Brain microvascular endothelial cell (primary cell): ENCODE data around the gene SFTPD.

ENCODE experiments used
- DNase-seq: peaks from one replicate; pipeline ENCODE4 v3.0.0-alpha.2; 2020
- H3K27ac ChIP-seq: fragments of 250-450 bp; sonication (Bioruptor Pico); 2 replicates; pipeline ENCODE4 v1.5.1; 2020; ENCODE audit warnings: mild to moderate bottlenecking, moderate library complexity
- H3K27me3 ChIP-seq: fragments of 250-450 bp; sonication (Bioruptor Pico); replicated peaks from 2 replicates; pipeline ENCODE4 v1.5.1; 2020; ENCODE audit warnings: mild to moderate bottlenecking
- H3K36me3 ChIP-seq: fragments of 250-450 bp; sonication (Bioruptor Pico); replicated peaks from 2 replicates; pipeline ENCODE4 v1.5.1; 2020; ENCODE audit warnings: mild to moderate bottlenecking
- H3K4me3 ChIP-seq: 2 replicates; pipeline ENCODE4 v1.5.1; 2011; ENCODE audit warnings: low read depth, mild to moderate bottlenecking, control low read depth, low read length, moderate library complexity
- CTCF ChIP-seq: IDR thresholded peaks from 2 replicates; pipeline ENCODE4 v1.5.1; 2011; ENCODE audit warnings: low read depth, mild to moderate bottlenecking, moderate library complexity, low read length, control low read depth, inconsistent platforms; ENCODE audit errors: missing control alignments
- in situ Hi-C: cut with HindIII; loops from 2 replicates; pipeline ENCODE4 v1.10.0; 2017; ENCODE audit warnings: low sequenced_read_pairs, low pct_ligation_motif_present

The SFTPD gene

DNA sequence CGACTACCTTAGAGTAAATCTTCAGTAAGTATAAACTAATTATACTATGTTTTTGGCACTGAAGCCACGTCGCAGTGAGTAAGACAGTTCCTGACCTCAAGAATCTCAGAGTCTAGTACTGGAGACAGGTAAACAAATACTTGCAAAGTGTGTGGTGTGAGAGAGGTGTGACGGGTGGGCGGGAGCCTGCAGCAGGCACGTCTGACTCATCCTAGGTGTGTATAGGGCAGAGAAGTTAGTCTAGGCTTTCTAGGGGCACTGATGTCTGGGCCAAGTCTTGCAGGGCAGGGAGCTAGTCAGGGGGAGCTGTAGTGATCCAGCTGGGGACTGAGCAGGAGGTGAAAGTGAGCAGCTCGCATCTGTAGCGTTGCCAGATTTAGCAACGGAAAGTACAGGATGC is 35.9 kb upstream of the SFTPD start:
- no peak for TF ChIP-seq CTCF
- no peak overlapping the region for H3K4me3 ChIP-seq
- H3K27ac ChIP-seq, result no peak overlapping the region
- in situ Hi-C loops, result no loop called here
- no peak for DNase-seq
- peaks cover 20% of the 10 kb centered on the region for H3K27me3 ChIP-seq
- no peaks in the 10 kb centered on the region for H3K36me3 ChIP-seq

GRCh38 chr10:79983286-79983909 is 34.5 kb upstream of the SFTPD start:
- Histone ChIP-seq H3K27ac (no peak overlapping the region), H3K4me3 (no peak overlapping the region), H3K36me3 (no peaks in the 10 kb centered on the region), H3K27me3 (peaks cover 27% of the 10 kb centered on the region)
- DNase-seq, result no peak
- in situ Hi-C loops, result no loop called here
- no peak for TF ChIP-seq CTCF

DNA sequence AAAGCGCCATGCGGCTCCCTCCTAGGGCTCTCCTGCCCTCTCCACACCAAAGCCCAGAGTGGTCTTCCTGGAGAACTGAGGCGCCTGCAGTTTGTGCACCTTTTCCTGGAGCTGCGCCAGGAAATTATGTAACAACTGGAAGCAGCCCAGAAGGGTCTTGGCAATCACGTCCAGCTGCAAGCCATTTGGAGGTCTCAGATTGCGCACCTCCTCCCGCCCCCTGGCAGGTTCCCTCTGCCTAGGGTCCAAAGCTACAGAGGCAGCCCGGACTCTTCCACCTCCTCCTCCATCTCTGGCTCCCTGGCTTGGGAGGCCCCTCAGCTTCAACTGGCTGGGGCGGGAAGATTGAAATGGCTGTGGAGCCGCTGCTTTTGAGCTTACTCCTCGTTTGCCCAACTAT is 34.0 kb upstream of the SFTPD start:
- in situ Hi-C loops, result no loop called here
- no peak overlapping the region for H3K27ac ChIP-seq
- no peaks in the 10 kb centered on the region for H3K36me3 ChIP-seq
- DNase-seq, result no peak
- no peak overlapping the region for H3K4me3 ChIP-seq
- no peak for TF ChIP-seq CTCF
- H3K27me3 ChIP-seq, result peaks cover 27% of the 10 kb centered on the region

- Histone ChIP-seq H3K27me3 (peaks cover 28% of the 10 kb centered on the region), H3K36me3 (no peaks in the 10 kb centered on the region), H3K4me3 (peak overlapping the region; percentile 17), H3K27ac (no peak overlapping the region)
- DNase-seq, result no peak
- in situ Hi-C loops, result no loop called here
- no peak for TF ChIP-seq CTCF
These were observed 33.5 kb upstream of the SFTPD start for GRCh38 chr10:79982362-79982800.

- TF ChIP-seq CTCF, result peak; percentile 17
- DNase-seq, result no peak
- peaks cover 29% of the 10 kb centered on the region for H3K27me3 ChIP-seq
- in situ Hi-C loops, result no loop called here
- H3K36me3 ChIP-seq, result no peaks in the 10 kb centered on the region
- H3K27ac ChIP-seq, result no peak overlapping the region
- H3K4me3 ChIP-seq, result peak overlapping the region; percentile 61
These were observed 32.8 kb upstream of the SFTPD start for GRCh38 chr10:79981450-79982361.
